ENCODE measurements around the gene STX12. TPM values are rescaled to one million over a fixed set of nuclear protein-coding genes. Genes with fewer than 3 reads are reported as not detected.
A peak's percentile ranks its signal among the peaks of the same experiment; 100 is the strongest.

The STX12 gene
- total and polyA plus RNA-seq, 4 donors: 32.5 to 94.0 (median 72.9) TPM

GRCh38 chr1:27858949-27859576 lies 86.0 kb downstream of the STX12 start:
- Histone ChIP-seq H3K36me3 (ENCODE audit: control insufficient read depth in 4 of 4, insufficient read depth in 4 of 4, low read length in 4 of 4) (no peaks in the 10 kb centered on the region), H3K9ac (ENCODE audit: insufficient read depth in 1 of 2, low read length in 2 of 2) (no peak overlapping the region), H3K4me1 (ENCODE audit: control insufficient read depth in 5 of 5, insufficient read depth in 5 of 5, low read length in 5 of 5) (peaks cover 0 to 13% (median 0%) of the 10 kb centered on the region in 5 donors), H3K4me3 (no peak overlapping the region), H3K27me3 (ENCODE audit: control insufficient read depth in 3 of 3, insufficient read depth in 3 of 3, low read length in 2 of 3) (no peaks in the 10 kb centered on the region), H3K27ac (ENCODE audit: low read depth in 1 of 2, low read length in 1 of 2) (no peak overlapping the region), H3K9me3 (ENCODE audit: control insufficient read depth in 4 of 4, insufficient read depth in 3 of 4, low read length in 3 of 4) (no peaks in the 10 kb centered on the region)
- no peak for TF ChIP-seq CTCF (IDR thresholded peaks at IDR 0.05; ENCODE audit: control extremely low read depth, extremely low read depth)
- WGBS, 2 donors: 76 to 83% methylated on average over 14 of the region's 14 CpGs
- ATAC-seq (ENCODE audit: insufficient read depth, low FRiP score) (no peak), DNase-seq (no peak)

GRCh38 chr1:27861436-27861835 lies 88.4 kb downstream of the STX12 start:
- 91 to 93% methylated on average over 10 of the region's 10 CpGs for WGBS, 2 donors
- no peak for DNase-seq
- Histone ChIP-seq H3K27me3 (ENCODE audit: control insufficient read depth in 3 of 3, insufficient read depth in 3 of 3, low read length in 2 of 3) (no peaks in the 10 kb centered on the region), H3K36me3 (ENCODE audit: control insufficient read depth in 4 of 4, insufficient read depth in 4 of 4, low read length in 4 of 4) (no peaks in the 10 kb centered on the region), H3K4me1 (ENCODE audit: control insufficient read depth in 5 of 5, insufficient read depth in 5 of 5, low read length in 5 of 5) (peaks cover 0 to 13% (median 0%) of the 10 kb centered on the region in 5 donors), H3K27ac (ENCODE audit: low read depth in 1 of 2, low read length in 1 of 2) (no peak overlapping the region), H3K9me3 (ENCODE audit: control insufficient read depth in 4 of 4, insufficient read depth in 3 of 4, low read length in 3 of 4) (no peaks in the 10 kb centered on the region), H3K4me3 (no peak overlapping the region), H3K9ac (ENCODE audit: insufficient read depth in 1 of 2, low read length in 2 of 2) (no peak overlapping the region)
- TF ChIP-seq CTCF (IDR thresholded peaks at IDR 0.05; ENCODE audit: control extremely low read depth, extremely low read depth): no peak
- ATAC-seq (ENCODE audit: insufficient read depth, low FRiP score): no peak

GRCh38 chr1:27862004-27862403 lies 89.0 kb downstream of the STX12 start:
- ATAC-seq (ENCODE audit: insufficient read depth, low FRiP score) (no peak), DNase-seq (no peak)
- H3K36me3 ChIP-seq (ENCODE audit: control insufficient read depth in 4 of 4, insufficient read depth in 4 of 4, low read length in 4 of 4): no peaks in the 10 kb centered on the region
- H3K9me3 ChIP-seq (ENCODE audit: control insufficient read depth in 4 of 4, insufficient read depth in 3 of 4, low read length in 3 of 4): no peaks in the 10 kb centered on the region
- no peak for TF ChIP-seq CTCF (IDR thresholded peaks at IDR 0.05; ENCODE audit: control extremely low read depth, extremely low read depth)
- peaks cover 0 to 13% (median 0%) of the 10 kb centered on the region in 5 donors for H3K4me1 ChIP-seq (ENCODE audit: control insufficient read depth in 5 of 5, insufficient read depth in 5 of 5, low read length in 5 of 5)
- H3K27me3 ChIP-seq (ENCODE audit: control insufficient read depth in 3 of 3, insufficient read depth in 3 of 3, low read length in 2 of 3): no peaks in the 10 kb centered on the region
- no peak overlapping the region for H3K4me3 ChIP-seq
- peak overlapping the region in 1 of 2 donors; percentile 81 for H3K27ac ChIP-seq (ENCODE audit: low read depth in 1 of 2, low read length in 1 of 2)
- 82 to 88% methylated on average over 3 of the region's 3 CpGs for WGBS, 2 donors
- no peak overlapping the region for H3K9ac ChIP-seq (ENCODE audit: insufficient read depth in 1 of 2, low read length in 2 of 2)
